ENCODE data around the gene QRICH2. TPM values are rescaled to one million over a fixed set of nuclear protein-coding genes. Genes with fewer than 3 reads are reported as not detected.
A peak's percentile ranks its signal among the peaks of the same experiment; 100 is the strongest.

The QRICH2 gene
- total and polyA plus RNA-seq, 9 of the 15 experiments (the other 6 are each of a cell fraction or from before 2014, with no cell fraction given): 0.03 to 1.6 (median 0.81) TPM

DNA sequence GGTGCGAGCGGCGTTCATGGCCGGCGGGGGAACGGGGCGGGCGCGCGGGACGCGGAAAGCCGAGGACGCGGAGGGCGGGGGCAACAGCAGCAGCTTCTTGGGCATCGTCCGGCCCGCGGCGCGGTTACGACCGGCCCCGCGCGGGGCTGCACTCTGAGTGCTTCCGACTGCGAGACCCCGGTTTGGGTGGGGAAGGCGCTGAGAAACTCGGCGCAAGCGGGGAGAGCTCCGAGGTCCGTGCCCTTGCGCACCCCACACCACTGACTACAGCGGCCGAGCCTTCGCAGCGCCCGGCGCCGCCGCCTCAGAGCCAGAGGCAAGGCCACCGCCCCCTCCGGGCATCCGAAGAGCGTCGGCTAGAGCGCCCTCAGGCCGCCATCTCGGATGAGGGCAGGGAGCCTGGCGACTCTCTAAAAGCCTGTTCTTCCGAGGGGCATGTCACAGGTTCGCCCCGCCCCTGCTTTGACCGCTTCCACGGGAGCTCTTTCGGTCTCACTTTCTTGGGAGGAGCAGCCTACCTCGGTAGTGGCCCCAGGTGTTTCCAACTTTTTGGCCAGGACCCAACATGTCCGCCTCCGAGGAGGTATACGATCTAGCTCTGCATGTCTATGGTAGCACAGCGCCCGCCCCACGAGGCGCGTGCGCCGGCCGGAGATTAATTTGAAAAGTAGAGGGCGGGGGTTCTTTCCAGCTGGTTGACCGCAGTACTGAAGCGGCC is 45.7 kb upstream of the QRICH2 start, which contains the start of gene PRPSAP1 (continued):
- peak in 1 of 2 experiments; percentile 20; a peak in 1 of 4 replicates for TF ChIP-seq ZNF318 (IDR thresholded peaks at IDR 0.05; ENCODE audit: borderline replicate concordance in 1 of 2, low read depth in 1 of 2)
- TF ChIP-seq COPS2 (conservative IDR thresholded peaks at IDR 0.05): no peak
- TF ChIP-seq DMBX1 (CRISPR knock-in tag; IDR thresholded peaks at IDR 0.05; ENCODE audit: borderline replicate concordance): peak; percentile 84; the same call in 1 of the 2 replicates
- no peak for TF ChIP-seq EWSR1 (IDR thresholded peaks at IDR 0.05; ENCODE audit: borderline replicate concordance, low read depth, partially characterized antibody)
- TF ChIP-seq GABPA (tag; conservative IDR thresholded peaks at IDR 0.05; ENCODE audit: low read depth): peak; percentile 70
- TF ChIP-seq TAF9B (IDR thresholded peaks at IDR 0.05; ENCODE audit: partially characterized antibody): peak; percentile 75
- peak; percentile 54; the same call in 1 of the 2 replicates for TF ChIP-seq SIN3B (IDR thresholded peaks at IDR 0.05; ENCODE audit: low read depth)
- TF ChIP-seq, protein P1, sequence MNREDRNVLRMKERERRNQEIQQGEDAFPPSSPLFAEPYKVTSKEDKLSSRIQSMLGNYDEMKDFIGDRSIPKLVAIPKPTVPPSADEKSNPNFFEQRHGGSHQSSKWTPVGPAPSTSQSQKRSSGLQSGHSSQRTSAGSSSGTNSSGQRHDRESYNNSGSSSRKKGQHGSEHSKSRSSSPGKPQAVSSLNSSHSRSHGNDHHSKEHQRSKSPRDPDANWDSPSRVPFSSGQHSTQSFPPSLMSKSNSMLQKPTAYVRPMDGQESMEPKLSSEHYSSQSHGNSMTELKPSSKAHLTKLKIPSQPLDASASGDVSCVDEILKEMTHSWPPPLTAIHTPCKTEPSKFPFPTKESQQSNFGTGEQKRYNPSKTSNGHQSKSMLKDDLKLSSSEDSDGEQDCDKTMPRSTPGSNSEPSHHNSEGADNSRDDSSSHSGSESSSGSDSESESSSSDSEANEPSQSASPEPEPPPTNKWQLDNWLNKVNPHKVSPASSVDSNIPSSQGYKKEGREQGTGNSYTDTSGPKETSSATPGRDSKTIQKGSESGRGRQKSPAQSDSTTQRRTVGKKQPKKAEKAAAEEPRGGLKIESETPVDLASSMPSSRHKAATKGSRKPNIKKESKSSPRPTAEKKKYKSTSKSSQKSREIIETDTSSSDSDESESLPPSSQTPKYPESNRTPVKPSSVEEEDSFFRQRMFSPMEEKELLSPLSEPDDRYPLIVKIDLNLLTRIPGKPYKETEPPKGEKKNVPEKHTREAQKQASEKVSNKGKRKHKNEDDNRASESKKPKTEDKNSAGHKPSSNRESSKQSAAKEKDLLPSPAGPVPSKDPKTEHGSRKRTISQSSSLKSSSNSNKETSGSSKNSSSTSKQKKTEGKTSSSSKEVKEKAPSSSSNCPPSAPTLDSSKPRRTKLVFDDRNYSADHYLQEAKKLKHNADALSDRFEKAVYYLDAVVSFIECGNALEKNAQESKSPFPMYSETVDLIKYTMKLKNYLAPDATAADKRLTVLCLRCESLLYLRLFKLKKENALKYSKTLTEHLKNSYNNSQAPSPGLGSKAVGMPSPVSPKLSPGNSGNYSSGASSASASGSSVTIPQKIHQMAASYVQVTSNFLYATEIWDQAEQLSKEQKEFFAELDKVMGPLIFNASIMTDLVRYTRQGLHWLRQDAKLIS (CRISPR knock-in tag; IDR thresholded peaks at IDR 0.05): peak; percentile 63; the same call in 1 of the 2 replicates
- no peak for TF ChIP-seq NCOA6 (IDR thresholded peaks at IDR 0.05)
- TF ChIP-seq SAFB (IDR thresholded peaks at IDR 0.05; ENCODE audit: borderline replicate concordance, low read depth, low read length): 0 out of 2 replicates have a peak, but pooled peaks have one; percentile 21
- TF ChIP-seq NELFE (IDR thresholded peaks at IDR 0.05; ENCODE audit: insufficient read depth, insufficient read length): no peak
- TF ChIP-seq SMAD1 (IDR thresholded peaks at IDR 0.05; ENCODE audit: low read depth, low read length, partially characterized antibody): peak; percentile 29
- TF ChIP-seq, protein P2, sequence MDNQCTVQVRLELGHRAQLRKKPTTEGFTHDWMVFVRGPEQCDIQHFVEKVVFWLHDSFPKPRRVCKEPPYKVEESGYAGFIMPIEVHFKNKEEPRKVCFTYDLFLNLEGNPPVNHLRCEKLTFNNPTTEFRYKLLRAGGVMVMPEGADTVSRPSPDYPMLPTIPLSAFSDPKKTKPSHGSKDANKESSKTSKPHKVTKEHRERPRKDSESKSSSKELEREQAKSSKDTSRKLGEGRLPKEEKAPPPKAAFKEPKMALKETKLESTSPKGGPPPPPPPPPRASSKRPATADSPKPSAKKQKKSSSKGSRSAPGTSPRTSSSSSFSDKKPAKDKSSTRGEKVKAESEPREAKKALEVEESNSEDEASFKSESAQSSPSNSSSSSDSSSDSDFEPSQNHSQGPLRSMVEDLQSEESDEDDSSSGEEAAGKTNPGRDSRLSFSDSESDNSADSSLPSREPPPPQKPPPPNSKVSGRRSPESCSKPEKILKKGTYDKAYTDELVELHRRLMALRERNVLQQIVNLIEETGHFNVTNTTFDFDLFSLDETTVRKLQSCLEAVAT (IDR thresholded peaks at IDR 0.05): no peak

Measured in K562 (cell line).